HepG2 (cell line): ENCODE data around the gene ZC3H18. TPM values are rescaled to one million over a fixed set of nuclear protein-coding genes. Genes with fewer than 3 reads are reported as not detected.

Experiments
- ATAC-seq: fragments of 200-7000 bp; cut with Tn5 transposase; 3 replicates; pipeline ENCODE4 v1.9.1; 2020; ENCODE audit warnings: mild to moderate bottlenecking, moderate library complexity
- BruUV-seq: library from RNA; stranded (reverse); fragments of 400-500 nt; replicated peaks from 2 replicates; lab custom pipeline; 2021; lab: Mats Ljungman, UMichigan
- CTCF ChIA-PET: fragments of 300-600 bp; formaldehyde crosslinking; extraction: SDS; loops from one replicate; lab custom pipeline; 2021; ENCODE audit warnings: low total read pairs, inconsistent platforms, low intra/inter-chr PET ratio; lab: Yijun Ruan, JAX
- POLR2A ChIA-PET: fragments of 350-600 bp; sonication (Branson Sonifier 250); formaldehyde crosslinking; loops from one replicate; lab custom pipeline; 2020; ENCODE audit warnings: antibody characterized with exemption, inconsistent platforms; lab: Yijun Ruan, JAX
- DNase-seq: peaks from one replicate; pipeline ENCODE4 v3.0.0-alpha.2; 2015; ENCODE audit warnings: low spot score
- FAIRE-seq: peaks from 3 replicates; lab custom pipeline; 2011; peaks lifted over from hg19 to GRCh38; lab: Jason Lieb, UNC
- H2AFZ ChIP-seq: one replicate; pipeline ENCODE4 v1.6.1; 2011; ENCODE audit warnings: low read length, inconsistent platforms
- H3K27ac ChIP-seq: fragments of 300-600 bp; 3 replicates; pipeline ENCODE4 v1.8.0; 2011; ENCODE audit warnings: mixed run types, mild to moderate bottlenecking, mixed read lengths, low read length, inconsistent platforms; ENCODE audit not compliant: insufficient read depth; ENCODE audit errors: extremely low read length
- H3K27me3 ChIP-seq, 2 experiments: fragments of 200-600 bp in 1 of 2; 2 replicates in 1 of 2; 3 replicates in 1 of 2; pipeline versions ENCODE4 v1.6.0 to v1.8.0; 2011; ENCODE audit warnings: low read length in 2 of 2, mild to moderate bottlenecking in 2 of 2, moderate library complexity in 2 of 2, inconsistent platforms in 1 of 2; ENCODE audit not compliant: insufficient read depth in 2 of 2, control insufficient read depth in 1 of 2
- H3K36me3 ChIP-seq, 2 experiments: fragments of 200-600 bp in 1 of 2; replicated peaks in 1 of 2; 2 replicates in 1 of 2; 3 replicates in 1 of 2; pipeline versions ENCODE4 v1.5.1 to v1.8.0; 2011; ENCODE audit warnings: low read length in 2 of 2, inconsistent platforms in 1 of 2; ENCODE audit not compliant: insufficient read depth in 2 of 2, control insufficient read depth in 1 of 2
- H3K4me1 ChIP-seq: 2 replicates; pipeline ENCODE4 v1.5.1; 2012; ENCODE audit warnings: low read length, inconsistent platforms; ENCODE audit not compliant: insufficient read depth
- H3K4me2 ChIP-seq: 2 replicates; pipeline ENCODE4 v1.6.0; 2011; ENCODE audit warnings: low read depth, low read length, inconsistent platforms
- H3K4me3 ChIP-seq, 3 experiments: fragments of 200-600 bp in 1 of 3; sonication (generic), shearing (Covaris generic) in 1 of 3; replicated peaks in 1 of 3; 2 replicates each; pipeline ENCODE4 v1.5.1; 2011 to 2016; ENCODE audit warnings: low read length in 3 of 3, inconsistent platforms in 2 of 3, low read depth in 2 of 3, mild to moderate bottlenecking in 2 of 3, control low read depth in 1 of 3, mixed read lengths in 1 of 3; ENCODE audit not compliant: insufficient read depth in 1 of 3
- H3K79me2 ChIP-seq: one replicate; pipeline ENCODE4 v1.6.1; 2011; ENCODE audit warnings: low read length, inconsistent platforms; ENCODE audit not compliant: insufficient read depth
- H3K9ac ChIP-seq: 2 replicates; pipeline ENCODE4 v1.6.0; 2011; ENCODE audit warnings: mild to moderate bottlenecking, low read depth, low read length, inconsistent platforms; ENCODE audit not compliant: insufficient read depth
- H3K9me3 ChIP-seq: 2 replicates; pipeline ENCODE4 v1.5.1; 2012; ENCODE audit warnings: mild to moderate bottlenecking, low read length
- H4K20me1 ChIP-seq: 2 replicates; pipeline ENCODE4 v1.6.0; 2011; ENCODE audit warnings: inconsistent platforms, mild to moderate bottlenecking, low read length, moderate library complexity; ENCODE audit not compliant: insufficient read depth
- ARNT2 ChIP-seq: sonication (generic); formaldehyde crosslinking; IDR thresholded peaks from 2 replicates; pipeline ENCODE4 v1.8.0; 2022; ENCODE audit warnings: mild to moderate bottlenecking, low read depth, missing genetic modification reagents, moderate library complexity
- ATF1 ChIP-seq: IDR thresholded peaks from 2 replicates; pipeline ENCODE4 v1.6.1; 2016; ENCODE audit warnings: mild to moderate bottlenecking, control low read depth
- CCAR2 ChIP-seq: fragments of 200-400 bp; formaldehyde crosslinking; optimal IDR thresholded peaks from 2 replicates; pipeline ENCODE3; 2018; ENCODE audit warnings: low read depth, mild to moderate bottlenecking, low read length, moderate library complexity
- ELF1 ChIP-seq: sonication (generic); formaldehyde crosslinking; IDR thresholded peaks from 2 replicates; pipeline ENCODE4 v1.4.0; 2020; ENCODE audit warnings: missing genetic modification reagents
- ETV5 ChIP-seq: IDR thresholded peaks from 2 replicates; pipeline ENCODE4 v1.6.1; 2018; ENCODE audit warnings: missing biosample characterization, missing genetic modification reagents, inconsistent platforms, borderline replicate concordance
- GLI4 ChIP-seq: sonication (generic); formaldehyde crosslinking; IDR thresholded peaks from 2 replicates; pipeline ENCODE4 v1.5.1; 2020; ENCODE audit warnings: missing genetic modification reagents, mild to moderate bottlenecking, moderate library complexity, borderline replicate concordance
- HOXA3 ChIP-seq: sonication (generic); formaldehyde crosslinking; IDR thresholded peaks from 2 replicates; pipeline ENCODE4 v1.5.0; 2020; ENCODE audit warnings: missing genetic modification reagents
- NBN ChIP-seq: fragments of 450-650 bp; conservative IDR thresholded peaks from 2 replicates; pipeline ENCODE4 v1.6.1; 2017
- RBAK ChIP-seq: sonication (generic); formaldehyde crosslinking; IDR thresholded peaks from 2 replicates; pipeline ENCODE4 v1.5.1; 2020; ENCODE audit warnings: mild to moderate bottlenecking, missing genetic modification reagents
- RFX5 ChIP-seq: IDR thresholded peaks from 2 replicates; pipeline ENCODE4 v1.6.1; 2011; ENCODE audit warnings: low read depth, low read length, improper control_type of control experiment
- SRF ChIP-seq: IDR thresholded peaks from 2 replicates; pipeline ENCODE4 v1.6.1; 2011; ENCODE audit warnings: mild to moderate bottlenecking, low read depth, low read length, moderate library complexity
- TBL1XR1 ChIP-seq: fragments of 150-350 bp; IDR thresholded peaks from 2 replicates; pipeline ENCODE4 v1.6.1; 2014; ENCODE audit warnings: borderline replicate concordance, low read length; ENCODE audit not compliant: partially characterized antibody
- TRIM24 ChIP-seq: sonication (generic); formaldehyde crosslinking; IDR thresholded peaks from 2 replicates; pipeline ENCODE4 v1.8.0; 2022; ENCODE audit warnings: mild to moderate bottlenecking, missing genetic modification reagents
- ZMAT3 ChIP-seq: sonication (generic); formaldehyde crosslinking; conservative IDR thresholded peaks from 2 replicates; pipeline ENCODE4 v1.7.0; 2021; ENCODE audit warnings: missing genetic modification reagents
- ZNF567 ChIP-seq: sonication (generic); formaldehyde crosslinking; IDR thresholded peaks from 2 replicates; pipeline ENCODE4 v1.8.1; 2023; ENCODE audit warnings: mild to moderate bottlenecking, missing genetic modification reagents, borderline replicate concordance
- ZNF839 ChIP-seq: sonication (generic); formaldehyde crosslinking; IDR thresholded peaks from 2 replicates; pipeline ENCODE4 v1.4.0; 2020; ENCODE audit warnings: missing genetic modification reagents, mild to moderate bottlenecking, borderline replicate concordance
- WGBS: methylation state at CpG from one replicate; pipeline ENCODE4 v1.1.6; 2017; ENCODE audit warnings: low lambda C conversion rate; 5-methylcytosine and 5-hydroxymethylcytosine counted together
- in situ Hi-C: cut with HindIII; loops from 2 replicates; pipeline ENCODE4 v1.10.0; 2017; ENCODE audit warnings: low pct_unique_long_range_greater_than_20kb; ENCODE audit not compliant: extremely low pct_ligation_motif_present
- intact Hi-C: fragments of 100-400 bp; cut with micrococcal nuclease; formaldehyde crosslinking; loops from one replicate; pipeline ENCODE4 v1.10.0; 2022; ENCODE audit not compliant: unreplicated experiment
- polyA plus RNA-seq, 8 experiments: library from polyadenylated mRNA; depleted of rRNA in 3 of 8; stranded (reverse) in 7 of 8; unstranded in 1 of 8; fragments of >200 nt; fragmentation: Illumina TruSeq in 4 of 8; extraction: Trizol in 4 of 8; gene quantifications; 2 replicates each; pipeline versions ENCODE4 v1.2.1 to v1.2.3, GENCODE V29; 2011 to 2016; ENCODE audit warnings: low read depth in 4 of 8, missing spikeins in 1 of 8, mixed read lengths in 1 of 8; ENCODE audit not compliant: insufficient read depth in 1 of 8
- total RNA-seq, 5 experiments: library from RNA; depleted of rRNA; stranded (reverse); fragments of >200 nt; fragmentation: Illumina TruSeq; extraction: Trizol; gene quantifications; 2 replicates each; pipeline ENCODE4 v1.2.3, GENCODE V29; 2016; ENCODE audit warnings: low read depth in 1 of 5
- TF ChIP-seq, protein P1 (sequence below): sonication (generic); formaldehyde crosslinking; IDR thresholded peaks from 2 replicates; pipeline ENCODE4 v1.8.1; 2023; ENCODE audit warnings: missing genetic modification reagents, mild to moderate bottlenecking, borderline replicate concordance
- TF ChIP-seq, protein P2 (sequence below): sonication (generic); formaldehyde crosslinking; IDR thresholded peaks from 2 replicates; pipeline ENCODE4 v1.4.0; 2020; ENCODE audit warnings: missing genetic modification reagents, borderline replicate concordance
- TF ChIP-seq, protein P3 (sequence below): sonication (generic); formaldehyde crosslinking; IDR thresholded peaks from 2 replicates; pipeline ENCODE4 v1.4.0; 2020; ENCODE audit warnings: low read depth, mild to moderate bottlenecking, missing genetic modification reagents

Gene ZC3H18
- total and polyA plus RNA-seq, 2 of the 13 experiments (the other 11 are each of a cell fraction or from before 2014, with no cell fraction given) = 11.2 to 27.4 TPM

DNA sequence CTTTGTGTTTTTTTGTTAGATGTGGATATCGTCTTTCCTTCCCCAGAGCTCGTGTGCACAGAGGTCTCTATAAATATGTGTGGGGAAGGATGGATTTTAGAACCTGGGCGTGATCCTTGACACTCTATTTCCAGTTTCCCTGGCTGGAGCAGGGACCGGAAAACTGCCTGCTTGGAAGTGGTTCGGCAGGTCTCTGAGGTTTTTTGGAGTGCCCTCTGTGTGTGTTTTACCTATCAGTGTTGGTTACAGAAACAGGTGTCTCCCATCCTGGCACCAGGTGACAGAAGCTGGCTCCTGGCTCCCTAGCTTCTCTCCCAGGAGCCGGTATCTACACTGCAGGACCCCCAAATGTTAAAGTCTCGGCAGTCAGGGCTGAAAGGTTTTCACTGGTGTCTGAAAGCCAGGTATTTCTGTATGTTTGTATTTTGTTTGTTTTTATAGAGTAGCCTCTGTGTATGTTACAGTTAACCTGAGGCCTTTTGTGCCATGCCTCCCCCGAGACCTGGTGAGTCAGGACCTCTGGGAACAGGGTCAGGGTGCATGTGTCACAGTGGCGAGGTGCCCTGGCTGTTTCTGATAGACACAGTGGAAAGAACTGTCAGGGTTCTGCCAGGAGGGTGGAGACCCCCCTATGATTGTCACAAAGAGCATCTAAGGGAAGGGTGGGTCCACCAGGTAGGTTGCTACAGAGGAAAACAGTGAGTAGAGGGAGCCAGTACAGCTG lies 31.3 kb downstream of the ZC3H18 start:
- CTCF ChIA-PET = no interaction called here

DNA sequence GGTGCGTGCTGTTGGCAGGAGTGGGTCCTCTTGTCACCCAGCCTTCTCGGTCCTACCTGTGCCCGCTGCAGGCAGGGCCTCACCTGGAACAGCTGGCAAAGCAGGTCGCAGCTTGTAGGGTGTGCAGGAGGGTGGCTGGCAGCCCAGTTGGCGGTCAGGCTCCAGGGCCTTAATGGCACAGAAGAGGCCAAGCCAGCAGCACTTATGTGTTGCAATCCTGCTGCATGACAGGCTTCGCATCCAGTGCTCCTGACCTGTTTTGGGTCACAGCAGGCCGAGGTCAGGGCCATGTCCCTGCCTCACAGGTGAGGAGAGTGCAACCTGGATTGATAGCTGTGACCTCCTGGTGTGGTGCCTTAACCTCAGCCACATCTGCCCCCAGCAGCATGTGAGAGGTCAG lies 31.9 kb downstream of the ZC3H18 start:
- in situ Hi-C loops = no loop called here
- peak; percentile 21; the same call in 1 of the 2 replicates for TF ChIP-seq HOXA3 (CRISPR knock-in tag)
- TF ChIP-seq, protein P1, sequence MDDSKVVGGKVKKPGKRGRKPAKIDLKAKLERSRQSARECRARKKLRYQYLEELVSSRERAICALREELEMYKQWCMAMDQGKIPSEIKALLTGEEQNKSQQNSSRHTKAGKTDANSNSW (CRISPR knock-in tag) = no peak
- TF ChIP-seq NBN = no peak
- no peak for TF ChIP-seq ZMAT3 (CRISPR knock-in tag)
- TF ChIP-seq ARNT2 (CRISPR knock-in tag) = no peak
- TF ChIP-seq RFX5 = no peak
- TF ChIP-seq, protein P2, sequence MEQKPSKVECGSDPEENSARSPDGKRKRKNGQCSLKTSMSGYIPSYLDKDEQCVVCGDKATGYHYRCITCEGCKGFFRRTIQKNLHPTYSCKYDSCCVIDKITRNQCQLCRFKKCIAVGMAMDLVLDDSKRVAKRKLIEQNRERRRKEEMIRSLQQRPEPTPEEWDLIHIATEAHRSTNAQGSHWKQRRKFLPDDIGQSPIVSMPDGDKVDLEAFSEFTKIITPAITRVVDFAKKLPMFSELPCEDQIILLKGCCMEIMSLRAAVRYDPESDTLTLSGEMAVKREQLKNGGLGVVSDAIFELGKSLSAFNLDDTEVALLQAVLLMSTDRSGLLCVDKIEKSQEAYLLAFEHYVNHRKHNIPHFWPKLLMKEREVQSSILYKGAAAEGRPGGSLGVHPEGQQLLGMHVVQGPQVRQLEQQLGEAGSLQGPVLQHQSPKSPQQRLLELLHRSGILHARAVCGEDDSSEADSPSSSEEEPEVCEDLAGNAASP (CRISPR knock-in tag) = peak; percentile 65; the same call in 1 of the 2 replicates
- TF ChIP-seq ZNF839 (CRISPR knock-in tag) = no peak
- no peak for TF ChIP-seq ATF1 (CRISPR knock-in tag)
- TF ChIP-seq CCAR2 = no peak
- TF ChIP-seq TRIM24 (CRISPR knock-in tag) = no peak

More for the DNA sequence above, 31.3 kb downstream of the ZC3H18 start:
- Histone ChIP-seq H3K4me3 (no peak overlapping the region), H2AFZ (no peak overlapping the region), H3K4me2 (no peak overlapping the region), H3K36me3 (peaks cover 40 to 69% of the 10 kb centered on the region in 2 experiments), H3K9ac (no peak overlapping the region), H3K4me1 (peaks cover 36% of the 10 kb centered on the region), H3K79me2 (peaks cover 3% of the 10 kb centered on the region), H3K27me3 (no peaks in the 10 kb centered on the region), H3K27ac (peak overlapping the region; percentile 35), H3K9me3 (no peaks in the 10 kb centered on the region), H4K20me1 (peaks cover 3% of the 10 kb centered on the region)
- ATAC-seq (no peak), DNase-seq (no peak), FAIRE-seq (no peak)
- in situ Hi-C loops (no loop called here), intact Hi-C loops (no loop called here)
- no TSS peak for BruUV-seq
- TF ChIP-seq ATF1 (CRISPR knock-in tag) = no peak
- TF ChIP-seq, protein P1 (CRISPR knock-in tag) = no peak
- TF ChIP-seq, protein P3, sequence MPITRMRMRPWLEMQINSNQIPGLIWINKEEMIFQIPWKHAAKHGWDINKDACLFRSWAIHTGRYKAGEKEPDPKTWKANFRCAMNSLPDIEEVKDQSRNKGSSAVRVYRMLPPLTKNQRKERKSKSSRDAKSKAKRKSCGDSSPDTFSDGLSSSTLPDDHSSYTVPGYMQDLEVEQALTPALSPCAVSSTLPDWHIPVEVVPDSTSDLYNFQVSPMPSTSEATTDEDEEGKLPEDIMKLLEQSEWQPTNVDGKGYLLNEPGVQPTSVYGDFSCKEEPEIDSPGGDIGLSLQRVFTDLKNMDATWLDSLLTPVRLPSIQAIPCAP = no peak
- TF ChIP-seq GLI4 (CRISPR knock-in tag) = no peak
- TF ChIP-seq ZNF567 (CRISPR knock-in tag) = no peak
- no peak for TF ChIP-seq ETV5
- no peak for TF ChIP-seq RBAK (CRISPR knock-in tag)
- no peak for TF ChIP-seq ELF1 (CRISPR knock-in tag)
- TF ChIP-seq TBL1XR1 = no peak
- no peak for TF ChIP-seq SRF
- POLR2A ChIA-PET = no interaction called here
- 95% methylated on average over 9 of the region's 9 CpGs for WGBS

More for the DNA sequence above, 31.9 kb downstream of the ZC3H18 start:
- ChIA-PET CTCF (no interaction called here), POLR2A (interaction anchor here (0.7 kb wide), 1 partner anchor 12 kb away, joined by 3 read pairs; no protein-coding TSS in a partner anchor)
- 100% methylated on average over 1 of the region's 7 CpGs for WGBS
- Histone ChIP-seq H3K9ac (no peak overlapping the region), H3K27me3 (no peaks in the 10 kb centered on the region), H4K20me1 (peaks cover 3% of the 10 kb centered on the region), H2AFZ (no peak overlapping the region), H3K36me3 (peaks cover 45 to 73% of the 10 kb centered on the region in 2 experiments), H3K79me2 (no peaks in the 10 kb centered on the region), H3K9me3 (no peaks in the 10 kb centered on the region), H3K4me2 (no peak overlapping the region), H3K27ac (peak overlapping the region; percentile 35), H3K4me3 (no peak overlapping the region), H3K4me1 (peaks cover 30% of the 10 kb centered on the region)
- DNase-seq = no peak
- intact Hi-C loops = no loop called here
- FAIRE-seq = no peak
- no TSS peak for BruUV-seq
- ATAC-seq = no peak
